Measurements from ENCODE around the gene NUDT2. TPM values are rescaled to one million over a fixed set of nuclear protein-coding genes. Genes with fewer than 3 reads are reported as not detected.
A peak's percentile ranks its signal among the peaks of the same experiment; 100 is the strongest.

NUDT2 gene
- total RNA-seq, 1 donor from 2014 or later, result 7.2 TPM

- DNase-seq, result no peak
- TF ChIP-seq, protein P1, sequence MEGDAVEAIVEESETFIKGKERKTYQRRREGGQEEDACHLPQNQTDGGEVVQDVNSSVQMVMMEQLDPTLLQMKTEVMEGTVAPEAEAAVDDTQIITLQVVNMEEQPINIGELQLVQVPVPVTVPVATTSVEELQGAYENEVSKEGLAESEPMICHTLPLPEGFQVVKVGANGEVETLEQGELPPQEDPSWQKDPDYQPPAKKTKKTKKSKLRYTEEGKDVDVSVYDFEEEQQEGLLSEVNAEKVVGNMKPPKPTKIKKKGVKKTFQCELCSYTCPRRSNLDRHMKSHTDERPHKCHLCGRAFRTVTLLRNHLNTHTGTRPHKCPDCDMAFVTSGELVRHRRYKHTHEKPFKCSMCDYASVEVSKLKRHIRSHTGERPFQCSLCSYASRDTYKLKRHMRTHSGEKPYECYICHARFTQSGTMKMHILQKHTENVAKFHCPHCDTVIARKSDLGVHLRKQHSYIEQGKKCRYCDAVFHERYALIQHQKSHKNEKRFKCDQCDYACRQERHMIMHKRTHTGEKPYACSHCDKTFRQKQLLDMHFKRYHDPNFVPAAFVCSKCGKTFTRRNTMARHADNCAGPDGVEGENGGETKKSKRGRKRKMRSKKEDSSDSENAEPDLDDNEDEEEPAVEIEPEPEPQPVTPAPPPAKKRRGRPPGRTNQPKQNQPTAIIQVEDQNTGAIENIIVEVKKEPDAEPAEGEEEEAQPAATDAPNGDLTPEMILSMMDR (IDR thresholded peaks at IDR 0.05; ENCODE audit: partially characterized antibody, unreplicated experiment), result no peak
- H3K27me3 Mint-ChIP-seq (ENCODE audit: unreplicated experiment), result peaks cover 21% of the 10 kb centered on the region
- H3K9me3 Mint-ChIP-seq (ENCODE audit: unreplicated experiment), result peaks cover 19% of the 10 kb centered on the region
- no peak overlapping the region for H3K27ac Mint-ChIP-seq (ENCODE audit: unreplicated experiment)
- H3K4me1 Mint-ChIP-seq (ENCODE audit: low read depth, unreplicated experiment), result peaks cover 25% of the 10 kb centered on the region
- H3K36me3 Mint-ChIP-seq (ENCODE audit: unreplicated experiment), result no peaks in the 10 kb centered on the region
- peak overlapping the region; percentile 88 for H3K4me3 Mint-ChIP-seq (ENCODE audit: unreplicated experiment)
Measured at GRCh38 chr9:34380034-34380510, 50.7 kb downstream of the NUDT2 start.

GRCh38 chr9:34380511-34381315, 51.3 kb downstream of the NUDT2 start:
- TF ChIP-seq, protein P1 (IDR thresholded peaks at IDR 0.05; ENCODE audit: partially characterized antibody, unreplicated experiment), result no peak
- Mint-ChIP-seq H3K36me3 (ENCODE audit: unreplicated experiment) (no peaks in the 10 kb centered on the region), H3K9me3 (ENCODE audit: unreplicated experiment) (peaks cover 15% of the 10 kb centered on the region)

DNA sequence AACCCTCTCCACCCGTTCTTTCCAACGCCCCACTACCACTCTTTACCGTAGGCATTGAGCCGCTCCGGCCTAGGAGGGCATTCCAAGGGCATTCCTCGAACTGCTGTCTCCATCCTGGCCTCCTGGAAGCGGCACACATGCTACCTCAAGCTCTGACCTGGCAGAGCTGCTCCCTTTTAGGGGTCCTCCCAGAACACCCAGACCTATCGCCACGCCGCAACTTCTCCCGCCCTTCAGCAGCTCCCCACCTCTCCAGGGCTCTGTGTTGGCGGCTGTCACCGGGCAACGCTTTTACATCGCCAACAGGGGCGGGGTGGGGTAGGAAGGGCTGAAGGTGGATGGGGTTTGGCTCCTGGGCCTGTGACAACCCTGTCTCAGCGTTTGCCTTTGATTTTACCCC, 52.0 kb downstream of the NUDT2 start:
- H3K27ac Mint-ChIP-seq (ENCODE audit: unreplicated experiment), result peak overlapping the region; percentile 83
- peaks cover 20% of the 10 kb centered on the region for H3K27me3 Mint-ChIP-seq (ENCODE audit: unreplicated experiment)
- no peaks in the 10 kb centered on the region for H3K36me3 Mint-ChIP-seq (ENCODE audit: unreplicated experiment)
- H3K4me3 Mint-ChIP-seq (ENCODE audit: unreplicated experiment), result peak overlapping the region; percentile 87
- peaks cover 15% of the 10 kb centered on the region for H3K9me3 Mint-ChIP-seq (ENCODE audit: unreplicated experiment)
- no peak for DNase-seq
- peaks cover 16% of the 10 kb centered on the region for H3K4me1 Mint-ChIP-seq (ENCODE audit: low read depth, unreplicated experiment)
- TF ChIP-seq, protein P1 (IDR thresholded peaks at IDR 0.05; ENCODE audit: partially characterized antibody, unreplicated experiment), result no peak

More at GRCh38 chr9:34380511-34381315, 51.3 kb downstream of the NUDT2 start:
- peak; percentile 82 for DNase-seq
- H3K27me3 Mint-ChIP-seq (ENCODE audit: unreplicated experiment), result peaks cover 20% of the 10 kb centered on the region
- peak overlapping the region; percentile 83 for H3K27ac Mint-ChIP-seq (ENCODE audit: unreplicated experiment)
- H3K4me1 Mint-ChIP-seq (ENCODE audit: low read depth, unreplicated experiment), result peaks cover 19% of the 10 kb centered on the region
- H3K4me3 Mint-ChIP-seq (ENCODE audit: unreplicated experiment), result peak overlapping the region; percentile 88

GRCh38 chr9:34382054-34382453, 52.7 kb downstream of the NUDT2 start:
- H3K4me3 Mint-ChIP-seq (ENCODE audit: unreplicated experiment), result peak overlapping the region; percentile 87
- peaks cover 16% of the 10 kb centered on the region for H3K4me1 Mint-ChIP-seq (ENCODE audit: low read depth, unreplicated experiment)
- H3K27ac Mint-ChIP-seq (ENCODE audit: unreplicated experiment), result no peak overlapping the region
- peaks cover 15% of the 10 kb centered on the region for H3K9me3 Mint-ChIP-seq (ENCODE audit: unreplicated experiment)
- DNase-seq, result no peak
- TF ChIP-seq, protein P1 (IDR thresholded peaks at IDR 0.05; ENCODE audit: partially characterized antibody, unreplicated experiment), result no peak
- H3K36me3 Mint-ChIP-seq (ENCODE audit: unreplicated experiment), result no peaks in the 10 kb centered on the region
- H3K27me3 Mint-ChIP-seq (ENCODE audit: unreplicated experiment), result peaks cover 21% of the 10 kb centered on the region

GRCh38 chr9:34382879-34383278, 53.5 kb downstream of the NUDT2 start:
- Mint-ChIP-seq H3K27me3 (ENCODE audit: unreplicated experiment) (peaks cover 24% of the 10 kb centered on the region), H3K4me3 (ENCODE audit: unreplicated experiment) (peak overlapping the region; percentile 65)

More at GRCh38 chr9:34382879-34383278, 53.5 kb downstream of the NUDT2 start:
- H3K4me1 Mint-ChIP-seq (ENCODE audit: low read depth, unreplicated experiment), result peaks cover 16% of the 10 kb centered on the region
- no peak for DNase-seq
- TF ChIP-seq, protein P1 (IDR thresholded peaks at IDR 0.05; ENCODE audit: partially characterized antibody, unreplicated experiment), result no peak
- peaks cover 17% of the 10 kb centered on the region for H3K9me3 Mint-ChIP-seq (ENCODE audit: unreplicated experiment)
- H3K36me3 Mint-ChIP-seq (ENCODE audit: unreplicated experiment), result no peaks in the 10 kb centered on the region
- H3K27ac Mint-ChIP-seq (ENCODE audit: unreplicated experiment), result peak overlapping the region; percentile 59
